SK-N-MC (cell line): ENCODE data around the gene PRKG1.

Experiments
- EZH2 ChIP-seq: fragments of 200-600 bp; sonication (generic); IDR thresholded peaks from one replicate; pipeline ENCODE4 v1.6.1; 2017; ENCODE audit warnings: antibody characterized with exemption
- POLR2AphosphoS5 ChIP-seq: IDR thresholded peaks from 2 replicates; pipeline ENCODE4 v1.6.1; 2012; ENCODE audit warnings: mild to moderate bottlenecking, low read depth, low read length, borderline replicate concordance

- no peak for TF ChIP-seq POLR2AphosphoS5
- TF ChIP-seq EZH2 = no peak
These were observed 624.8 kb downstream of the PRKG1 start for GRCh38 chr10:51699145-51699474.
